ENCODE results near the gene FBXL15.

DNA sequence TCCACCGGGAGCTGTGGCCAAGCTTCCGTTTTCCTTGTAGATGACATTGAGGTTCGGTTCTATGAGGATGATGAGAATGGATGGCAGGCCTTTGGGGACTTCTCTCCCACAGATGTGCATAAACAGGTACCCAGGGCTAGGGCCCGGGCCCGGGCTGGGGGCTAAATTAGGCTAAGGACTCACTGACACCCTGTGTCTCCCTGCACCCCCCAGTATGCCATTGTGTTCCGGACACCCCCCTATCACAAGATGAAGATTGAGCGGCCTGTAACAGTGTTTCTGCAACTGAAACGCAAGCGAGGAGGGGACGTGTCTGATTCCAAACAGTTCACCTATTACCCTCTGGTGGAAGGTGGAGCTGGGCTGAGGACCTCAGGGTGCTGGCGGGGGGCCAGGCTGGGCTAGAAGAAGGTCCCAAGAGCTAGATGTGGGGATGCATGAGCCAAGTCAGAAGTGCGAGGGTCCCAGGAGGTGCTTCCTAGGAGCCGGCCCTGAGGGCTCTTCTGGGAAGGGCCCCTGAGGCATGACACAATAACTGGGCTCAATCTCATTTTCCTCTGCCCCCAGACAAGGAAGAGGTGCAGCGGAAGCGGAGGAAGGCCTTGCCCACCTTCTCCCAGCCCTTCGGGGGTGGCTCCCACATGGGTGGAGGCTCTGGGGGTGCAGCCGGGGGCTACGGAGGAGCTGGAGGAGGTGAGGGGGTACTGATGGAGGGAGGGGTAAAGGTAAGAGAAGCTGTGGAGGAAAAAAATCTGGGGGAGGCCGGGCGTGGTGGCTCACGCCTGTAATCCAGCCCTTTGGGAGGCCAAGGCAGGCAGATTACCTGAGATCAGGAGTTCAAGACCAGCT, 22.2 kb upstream of the FBXL15 start:
- TF ChIP-seq EZH2phosphoT487 (IDR thresholded peaks at IDR 0.05; ENCODE audit: insufficient read depth, low read depth) (no peak), EZH2 (IDR thresholded peaks at IDR 0.05; ENCODE audit: insufficient read depth, poor library complexity, severe bottlenecking) (no peak)
